ENCODE measurements around the gene TRABD2B.

TRABD2B gene

DNA sequence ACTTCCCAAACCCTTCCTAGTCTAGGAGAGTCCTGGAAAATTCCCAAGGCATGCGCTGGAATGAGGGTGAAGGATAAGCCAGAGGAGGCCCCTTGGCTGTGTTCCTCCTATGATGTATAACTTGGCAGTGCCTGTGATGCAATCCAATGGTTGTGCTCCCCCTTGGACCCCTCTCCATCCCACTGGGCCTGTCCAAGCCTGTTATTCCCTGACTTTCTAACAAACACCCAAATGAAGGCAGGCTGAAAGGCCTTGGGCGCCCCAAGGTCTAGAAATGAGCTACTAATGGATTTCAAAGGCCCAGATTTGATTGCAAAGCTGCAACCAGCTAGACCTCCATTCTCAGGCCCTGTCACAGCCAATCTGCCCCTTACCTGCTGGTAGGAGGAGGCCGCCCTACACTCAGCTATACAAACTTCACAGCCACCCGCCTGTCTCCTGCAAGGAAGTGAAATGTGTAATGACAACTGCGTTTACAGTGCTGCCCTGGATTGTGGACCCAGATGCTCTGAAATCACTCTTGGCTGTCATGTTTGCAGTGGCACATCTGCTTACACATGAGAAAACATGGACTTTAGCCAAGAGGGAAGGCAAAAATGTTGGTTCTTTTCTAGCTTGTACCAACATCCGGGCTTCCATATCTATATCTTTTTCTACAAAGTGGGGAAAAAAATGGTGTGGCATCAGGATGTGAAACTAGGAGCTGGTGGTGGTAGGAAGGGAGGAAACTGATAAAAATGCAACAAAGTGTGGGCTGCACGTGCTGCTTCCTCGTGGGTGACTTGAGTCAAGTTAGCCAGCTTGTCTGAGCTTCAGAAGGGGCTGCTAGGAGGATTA is 130.4 kb downstream of the TRABD2B start:
- H3K79me2 ChIP-seq (ENCODE audit: control insufficient read depth, low read length): no peaks in the 10 kb centered on the region
- H3F3A ChIP-seq (ENCODE audit: control insufficient read depth, insufficient read depth): no peaks in the 10 kb centered on the region
- H3K27ac ChIP-seq (ENCODE audit: low read depth, low read length): no peak overlapping the region
- TF ChIP-seq, protein P1, sequence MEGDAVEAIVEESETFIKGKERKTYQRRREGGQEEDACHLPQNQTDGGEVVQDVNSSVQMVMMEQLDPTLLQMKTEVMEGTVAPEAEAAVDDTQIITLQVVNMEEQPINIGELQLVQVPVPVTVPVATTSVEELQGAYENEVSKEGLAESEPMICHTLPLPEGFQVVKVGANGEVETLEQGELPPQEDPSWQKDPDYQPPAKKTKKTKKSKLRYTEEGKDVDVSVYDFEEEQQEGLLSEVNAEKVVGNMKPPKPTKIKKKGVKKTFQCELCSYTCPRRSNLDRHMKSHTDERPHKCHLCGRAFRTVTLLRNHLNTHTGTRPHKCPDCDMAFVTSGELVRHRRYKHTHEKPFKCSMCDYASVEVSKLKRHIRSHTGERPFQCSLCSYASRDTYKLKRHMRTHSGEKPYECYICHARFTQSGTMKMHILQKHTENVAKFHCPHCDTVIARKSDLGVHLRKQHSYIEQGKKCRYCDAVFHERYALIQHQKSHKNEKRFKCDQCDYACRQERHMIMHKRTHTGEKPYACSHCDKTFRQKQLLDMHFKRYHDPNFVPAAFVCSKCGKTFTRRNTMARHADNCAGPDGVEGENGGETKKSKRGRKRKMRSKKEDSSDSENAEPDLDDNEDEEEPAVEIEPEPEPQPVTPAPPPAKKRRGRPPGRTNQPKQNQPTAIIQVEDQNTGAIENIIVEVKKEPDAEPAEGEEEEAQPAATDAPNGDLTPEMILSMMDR (IDR thresholded peaks at IDR 0.05; ENCODE audit: low read depth, low read length, poor library complexity, severe bottlenecking): no peak
- no peak for TF ChIP-seq EZH2phosphoT487 (IDR thresholded peaks at IDR 0.05; ENCODE audit: borderline replicate concordance, low read length)
- no peaks in the 10 kb centered on the region for H3K9me2 ChIP-seq (replicated peaks; ENCODE audit: control insufficient read depth, low read length)
- no peaks in the 10 kb centered on the region for H3K36me3 ChIP-seq (ENCODE audit: control insufficient read depth, low read length)
- no peaks in the 10 kb centered on the region; the same call in 1 of the 2 replicates for H3K27me3 ChIP-seq (ENCODE audit: control insufficient read depth, low read length)
- H3K9me3 ChIP-seq (ENCODE audit: control insufficient read depth, insufficient read depth, low read length): no peaks in the 10 kb centered on the region
- H4K20me1 ChIP-seq (ENCODE audit: control insufficient read depth, insufficient read depth, low read depth, low read length): no peaks in the 10 kb centered on the region
- no peaks in the 10 kb centered on the region for H3K4me1 ChIP-seq (ENCODE audit: control insufficient read depth, low read length)
- no peak overlapping the region for H3K4me2 ChIP-seq (ENCODE audit: low read length)
- no peak overlapping the region for H3K4me3 ChIP-seq (ENCODE audit: low read length)

DNA sequence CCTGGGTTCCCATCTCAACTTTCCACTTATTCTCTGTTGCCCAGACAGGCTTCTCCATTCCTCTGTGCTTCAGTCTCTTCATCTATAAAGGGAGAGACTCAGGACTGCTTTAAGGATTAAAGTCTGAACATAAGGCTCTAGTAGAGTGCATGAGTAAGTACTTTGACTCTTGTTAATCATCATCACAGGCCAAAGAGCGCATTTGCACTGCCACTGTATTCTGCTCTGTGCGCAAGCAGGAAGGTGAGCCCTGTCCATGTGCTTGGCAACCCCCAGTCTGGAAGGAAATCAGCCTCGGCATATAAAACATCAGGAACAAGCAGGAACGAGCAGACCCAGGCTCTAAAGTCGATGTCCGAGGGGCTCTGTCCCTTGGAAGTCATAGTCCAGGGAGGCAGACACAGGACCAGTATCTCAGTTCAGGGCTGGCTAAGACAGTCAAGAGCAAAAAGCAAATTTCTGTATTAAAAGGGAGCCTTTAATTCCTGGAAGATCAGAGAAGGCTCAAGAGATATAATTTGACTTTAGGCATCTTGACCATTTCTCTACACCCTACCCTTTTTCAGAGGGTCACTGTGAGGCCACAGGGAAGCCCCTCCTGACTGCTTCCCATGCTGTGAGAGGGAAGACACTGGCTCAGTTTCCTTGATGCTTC is 131.2 kb downstream of the TRABD2B start:
- no peaks in the 10 kb centered on the region for H3K9me2 ChIP-seq (replicated peaks; ENCODE audit: control insufficient read depth, low read length)
- TF ChIP-seq, protein P1 (IDR thresholded peaks at IDR 0.05; ENCODE audit: low read depth, low read length, poor library complexity, severe bottlenecking): no peak
- TF ChIP-seq EZH2phosphoT487 (IDR thresholded peaks at IDR 0.05; ENCODE audit: borderline replicate concordance, low read length): no peak
- no peak overlapping the region for H3K4me3 ChIP-seq (ENCODE audit: low read length)
- no peak overlapping the region for H3K4me2 ChIP-seq (ENCODE audit: low read length)
- no peak overlapping the region for H3K27ac ChIP-seq (ENCODE audit: low read depth, low read length)
- no peaks in the 10 kb centered on the region for H4K20me1 ChIP-seq (ENCODE audit: control insufficient read depth, insufficient read depth, low read depth, low read length)
- no peaks in the 10 kb centered on the region for H3K79me2 ChIP-seq (ENCODE audit: control insufficient read depth, low read length)
- no peaks in the 10 kb centered on the region for H3K4me1 ChIP-seq (ENCODE audit: control insufficient read depth, low read length)
- no peaks in the 10 kb centered on the region for H3K36me3 ChIP-seq (ENCODE audit: control insufficient read depth, low read length)
- no peaks in the 10 kb centered on the region for H3F3A ChIP-seq (ENCODE audit: control insufficient read depth, insufficient read depth)
- no peaks in the 10 kb centered on the region for H3K9me3 ChIP-seq (ENCODE audit: control insufficient read depth, insufficient read depth, low read length)
- no peaks in the 10 kb centered on the region; the same call in 1 of the 2 replicates for H3K27me3 ChIP-seq (ENCODE audit: control insufficient read depth, low read length)

- TF ChIP-seq, protein P1 (IDR thresholded peaks at IDR 0.05; ENCODE audit: low read depth, low read length, poor library complexity, severe bottlenecking): no peak
- no peak for TF ChIP-seq EZH2phosphoT487 (IDR thresholded peaks at IDR 0.05; ENCODE audit: borderline replicate concordance, low read length)
- no peak overlapping the region for H3K4me3 ChIP-seq (ENCODE audit: low read length)
- H3K27me3 ChIP-seq (ENCODE audit: control insufficient read depth, low read length): no peaks in the 10 kb centered on the region; the same call in 1 of the 2 replicates
- no peaks in the 10 kb centered on the region for H3K9me2 ChIP-seq (replicated peaks; ENCODE audit: control insufficient read depth, low read length)
- H3K4me2 ChIP-seq (ENCODE audit: low read length): no peak overlapping the region
- no peak overlapping the region for H3K27ac ChIP-seq (ENCODE audit: low read depth, low read length)
- no peaks in the 10 kb centered on the region for H3F3A ChIP-seq (ENCODE audit: control insufficient read depth, insufficient read depth)
- no peaks in the 10 kb centered on the region for H3K9me3 ChIP-seq (ENCODE audit: control insufficient read depth, insufficient read depth, low read length)
- H4K20me1 ChIP-seq (ENCODE audit: control insufficient read depth, insufficient read depth, low read depth, low read length): no peaks in the 10 kb centered on the region
- no peaks in the 10 kb centered on the region for H3K79me2 ChIP-seq (ENCODE audit: control insufficient read depth, low read length)
- H3K36me3 ChIP-seq (ENCODE audit: control insufficient read depth, low read length): no peaks in the 10 kb centered on the region
- no peaks in the 10 kb centered on the region for H3K4me1 ChIP-seq (ENCODE audit: control insufficient read depth, low read length)
Measured at GRCh38 chr1:47859092-47859743, 138.0 kb downstream of the TRABD2B start.
